ENCODE measurements around the gene CEP41. TPM values are rescaled to one million over a fixed set of nuclear protein-coding genes. Genes with fewer than 3 reads are reported as not detected.

Gene CEP41
- total and polyA plus RNA-seq, 3 donors from 2014 or later = 59.0 to 209 (median 91.6) TPM

GRCh38 chr7:130400120-130400572 is 40.7 kb downstream of the CEP41 start:
- TF ChIP-seq CTCF (IDR thresholded peaks at IDR 0.05) (no peak), POLR2A (IDR thresholded peaks at IDR 0.05) (no peak)
- H3K36me3 ChIP-seq (ENCODE audit: low read depth, missing control alignments) = no peaks in the 10 kb centered on the region
- no peak overlapping the region for H3K4me3 ChIP-seq
- no peaks in the 10 kb centered on the region for H3K27me3 ChIP-seq
- no peaks in the 10 kb centered on the region for H3K9me3 ChIP-seq
- intact Hi-C loops (cut with DNase I; ENCODE audit: low total_unique reads) = no loop called here
- no peak for DNase-seq
- H3K4me1 ChIP-seq = peaks cover 8% of the 10 kb centered on the region
- 40 to 59% methylated on average over 4 of the region's 4 CpGs for WGBS, 2 donors
- peak overlapping the region in 1 of 2 donors; percentile 24 for H3K27ac ChIP-seq

GRCh38 chr7:130398526-130399090 is 42.2 kb downstream of the CEP41 start:
- WGBS, 2 donors = 76 to 85% methylated on average over 8 of the region's 8 CpGs
- TF ChIP-seq POLR2A (IDR thresholded peaks at IDR 0.05) = no peak
- no peak for TF ChIP-seq CTCF (IDR thresholded peaks at IDR 0.05)
- Histone ChIP-seq H3K4me1 (peaks cover 9% of the 10 kb centered on the region), H3K9me3 (no peaks in the 10 kb centered on the region), H3K27ac (no peak overlapping the region), H3K36me3 (ENCODE audit: low read depth, missing control alignments) (no peaks in the 10 kb centered on the region), H3K27me3 (no peaks in the 10 kb centered on the region), H3K4me3 (no peak overlapping the region)
- DNase-seq = no peak
- intact Hi-C loops (cut with DNase I; ENCODE audit: low total_unique reads) = no loop called here

- DNase-seq = no peak
These were observed 43.1 kb downstream of the CEP41 start for GRCh38 chr7:130397758-130398073.

GRCh38 chr7:130397051-130397757 is 43.6 kb downstream of the CEP41 start:
- intact Hi-C loops (cut with DNase I; ENCODE audit: low total_unique reads) = no loop called here
- WGBS, 2 donors = 68 to 80% methylated on average over 7 of the region's 7 CpGs
- Histone ChIP-seq H3K36me3 (ENCODE audit: low read depth, missing control alignments) (no peaks in the 10 kb centered on the region), H3K27ac (no peak overlapping the region), H3K4me1 (peaks cover 18% of the 10 kb centered on the region), H3K27me3 (no peaks in the 10 kb centered on the region), H3K4me3 (no peak overlapping the region), H3K9me3 (no peaks in the 10 kb centered on the region)
- TF ChIP-seq POLR2A (IDR thresholded peaks at IDR 0.05) = no peak
- no peak for TF ChIP-seq CTCF (IDR thresholded peaks at IDR 0.05)
- no peak for DNase-seq

More at GRCh38 chr7:130397758-130398073, 43.1 kb downstream of the CEP41 start:
- Histone ChIP-seq H3K36me3 (ENCODE audit: low read depth, missing control alignments) (no peaks in the 10 kb centered on the region), H3K4me1 (peaks cover 17% of the 10 kb centered on the region), H3K27me3 (no peaks in the 10 kb centered on the region), H3K4me3 (no peak overlapping the region), H3K9me3 (no peaks in the 10 kb centered on the region), H3K27ac (no peak overlapping the region)
- 93 to 95% methylated on average over 3 of the region's 3 CpGs for WGBS, 2 donors
- intact Hi-C loops (cut with DNase I; ENCODE audit: low total_unique reads) = no loop called here
- TF ChIP-seq CTCF (IDR thresholded peaks at IDR 0.05) (no peak), POLR2A (IDR thresholded peaks at IDR 0.05) (no peak)

GRCh38 chr7:130396109-130396508 is 44.7 kb downstream of the CEP41 start:
- Histone ChIP-seq H3K4me1 (peaks cover 13% of the 10 kb centered on the region), H3K4me3 (no peak overlapping the region), H3K27me3 (no peaks in the 10 kb centered on the region), H3K9me3 (no peaks in the 10 kb centered on the region), H3K36me3 (ENCODE audit: low read depth, missing control alignments) (no peaks in the 10 kb centered on the region), H3K27ac (peak overlapping the region in 1 of 2 donors; percentile 12)
- TF ChIP-seq CTCF (IDR thresholded peaks at IDR 0.05) (no peak), POLR2A (IDR thresholded peaks at IDR 0.05) (no peak)
- 54 to 55% methylated on average over 3 of the region's 3 CpGs for WGBS, 2 donors
- DNase-seq = no peak
- intact Hi-C loops (cut with DNase I; ENCODE audit: low total_unique reads) = no loop called here
